ENCODE data around the gene CCN2. TPM values are rescaled to one million over a fixed set of nuclear protein-coding genes. Genes with fewer than 3 reads are reported as not detected.

CCN2 gene
- total RNA-seq, 1 donor from 2014 or later = 24.2 TPM

GRCh38 chr6:131997429-131998153 lies 46.4 kb upstream of the CCN2 start:
- Mint-ChIP-seq H3K4me3 (no peak overlapping the region), H3K36me3 (ENCODE audit: low read depth) (peaks cover 3% of the 10 kb centered on the region), H3K27ac (ENCODE audit: unreplicated experiment) (no peak overlapping the region), H3K4me1 (no peaks in the 10 kb centered on the region), H3K27me3 (ENCODE audit: low read depth) (no peaks in the 10 kb centered on the region), H3K9me3 (no peaks in the 10 kb centered on the region)
- no peak for DNase-seq (ENCODE audit: low read depth, low spot score)
- TF ChIP-seq CTCF (conservative IDR thresholded peaks at IDR 0.05) = no peak

- H3K36me3 Mint-ChIP-seq (ENCODE audit: low read depth) = peaks cover 3% of the 10 kb centered on the region
- H3K4me3 Mint-ChIP-seq = no peak overlapping the region
- no peak for TF ChIP-seq CTCF (conservative IDR thresholded peaks at IDR 0.05)
- DNase-seq (ENCODE audit: low read depth, low spot score) = no peak
- H3K9me3 Mint-ChIP-seq = no peaks in the 10 kb centered on the region
- no peak overlapping the region for H3K27ac Mint-ChIP-seq (ENCODE audit: unreplicated experiment)
- no peaks in the 10 kb centered on the region for H3K4me1 Mint-ChIP-seq
- no peaks in the 10 kb centered on the region for H3K27me3 Mint-ChIP-seq (ENCODE audit: low read depth)
Observed at GRCh38 chr6:131995917-131996316, 44.7 kb upstream of the CCN2 start.

DNA sequence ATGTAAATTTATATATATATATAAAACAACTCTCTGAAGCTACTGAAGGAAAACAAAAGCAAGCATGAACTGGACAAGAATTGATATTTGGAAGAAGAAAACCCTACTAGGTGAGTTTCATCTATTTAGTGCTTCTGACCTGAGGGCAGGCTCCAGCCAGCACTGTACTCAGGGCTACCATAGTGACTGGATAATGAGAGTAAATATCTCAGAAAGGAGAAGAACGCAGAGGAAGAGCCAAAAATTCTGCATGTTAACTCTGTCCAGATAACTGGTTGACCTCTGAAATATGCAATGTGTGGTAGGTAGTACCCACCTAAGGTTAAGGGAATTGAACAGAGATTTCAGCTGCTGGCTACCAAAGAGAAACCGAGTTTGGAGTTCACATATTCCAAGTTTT lies 41.4 kb upstream of the CCN2 start:
- no peak for TF ChIP-seq CTCF (conservative IDR thresholded peaks at IDR 0.05)
- Mint-ChIP-seq H3K4me3 (no peak overlapping the region), H3K9me3 (no peaks in the 10 kb centered on the region), H3K36me3 (ENCODE audit: low read depth) (peaks cover 3% of the 10 kb centered on the region), H3K27ac (ENCODE audit: unreplicated experiment) (no peak overlapping the region), H3K4me1 (no peaks in the 10 kb centered on the region), H3K27me3 (ENCODE audit: low read depth) (no peaks in the 10 kb centered on the region)
- no peak for DNase-seq (ENCODE audit: low read depth, low spot score)

- TF ChIP-seq CTCF (conservative IDR thresholded peaks at IDR 0.05) = no peak
- H3K9me3 Mint-ChIP-seq = no peaks in the 10 kb centered on the region
- H3K27me3 Mint-ChIP-seq (ENCODE audit: low read depth) = no peaks in the 10 kb centered on the region
- no peak overlapping the region for H3K27ac Mint-ChIP-seq (ENCODE audit: unreplicated experiment)
- H3K4me1 Mint-ChIP-seq = no peaks in the 10 kb centered on the region
- H3K36me3 Mint-ChIP-seq (ENCODE audit: low read depth) = peaks cover 3% of the 10 kb centered on the region
- no peak for DNase-seq (ENCODE audit: low read depth, low spot score)
- no peak overlapping the region for H3K4me3 Mint-ChIP-seq
Observed at GRCh38 chr6:131989036-131989435, 37.9 kb upstream of the CCN2 start.

GRCh38 chr6:131982740-131983259 lies 31.6 kb upstream of the CCN2 start:
- no peaks in the 10 kb centered on the region for H3K9me3 Mint-ChIP-seq
- TF ChIP-seq CTCF (conservative IDR thresholded peaks at IDR 0.05) = no peak
- no peak for DNase-seq (ENCODE audit: low read depth, low spot score)
- no peak overlapping the region for H3K4me3 Mint-ChIP-seq
- no peaks in the 10 kb centered on the region for H3K4me1 Mint-ChIP-seq
- H3K27ac Mint-ChIP-seq (ENCODE audit: unreplicated experiment) = no peak overlapping the region
- no peaks in the 10 kb centered on the region for H3K27me3 Mint-ChIP-seq (ENCODE audit: low read depth)
- no peaks in the 10 kb centered on the region for H3K36me3 Mint-ChIP-seq (ENCODE audit: low read depth)

Measured in neural crest cell (in vitro differentiated cells).